ENCODE results near the gene CLDN6. TPM values are rescaled to one million over a fixed set of nuclear protein-coding genes. Genes with fewer than 3 reads are reported as not detected.

Gene CLDN6
- total and polyA plus RNA-seq, 9 of the 15 experiments (the other 6 are each of a cell fraction or from before 2014, with no cell fraction given): 0.22 to 0.75 (median 0.38) TPM; not detected in 3

GRCh38 chr16:3063625-3064386, 45.8 kb upstream of the CLDN6 start (continued):
- no peak for TF ChIP-seq MAX (CRISPR knock-in tag; IDR thresholded peaks at IDR 0.05)
- peak; percentile 88 for TF ChIP-seq CEBPG (CRISPR knock-in tag; IDR thresholded peaks at IDR 0.05)
- TF ChIP-seq CEBPG (tag; conservative IDR thresholded peaks at IDR 0.05 in 1 of 2, IDR thresholded peaks at IDR 0.05 in 1 of 2): peak; percentile 43 to 92

DNA sequence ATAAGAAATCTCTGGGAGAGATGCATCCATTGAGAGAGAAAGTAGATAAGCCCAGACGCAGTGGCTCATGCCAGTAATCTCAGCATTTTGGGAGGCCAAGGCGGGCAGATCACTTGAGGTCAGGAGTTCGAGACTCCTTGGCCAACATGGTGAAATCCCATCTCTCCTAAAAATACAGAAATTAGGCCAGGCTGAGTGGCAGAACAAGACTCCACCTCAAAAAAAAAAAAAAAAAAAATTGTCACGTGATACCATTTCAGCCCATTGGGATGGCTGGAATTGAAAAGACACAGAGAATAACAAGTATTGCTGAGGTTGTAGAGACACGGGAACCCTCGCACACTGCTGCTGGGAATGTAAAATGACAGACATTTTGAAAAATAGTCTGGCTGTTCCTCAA, 44.6 kb upstream of the CLDN6 start:
- Histone ChIP-seq H3K27me3 (ENCODE audit: control insufficient read depth in 2 of 2, insufficient read depth in 2 of 2, low read length in 2 of 2) (no peaks in the 10 kb centered on the region), H3K36me3 (ENCODE audit: control insufficient read depth, insufficient read depth, low read length) (no peaks in the 10 kb centered on the region), H3K9me1 (ENCODE audit: control insufficient read depth, insufficient read depth, low read length) (peaks cover 4% of the 10 kb centered on the region), H3K4me3 (no peak overlapping the region), H3K79me2 (ENCODE audit: control insufficient read depth, insufficient read depth, low read length) (peaks cover 2% of the 10 kb centered on the region; the same call in 2 of the 3 replicates), H3K9ac (ENCODE audit: insufficient read depth in 1 of 2, low read depth in 2 of 2, low read length in 2 of 2) (no peak overlapping the region), H4K20me1 (replicated peaks; ENCODE audit: control insufficient read depth, insufficient read depth, low read length) (no peaks in the 10 kb centered on the region), H2AFZ (ENCODE audit: low read depth, low read length) (no peak overlapping the region), H3K4me1 (replicated peaks in 1 of 2; ENCODE audit: control insufficient read depth in 2 of 2, insufficient read depth in 2 of 2, low read length in 2 of 2) (peaks cover 8 to 45% of the 10 kb centered on the region in 2 experiments), H3K4me2 (ENCODE audit: insufficient read depth, low read length) (no peak overlapping the region), H3K27ac (ENCODE audit: extremely low read depth, low read depth, low read length) (no peak overlapping the region), H3K9me3 (replicated peaks; ENCODE audit: control insufficient read depth, insufficient read depth, low read depth, low read length) (no peaks in the 10 kb centered on the region)
- ATAC-seq: no peak
- DNase-seq (ENCODE audit: extremely low read depth in 1 of 4, low spot score in 3 of 4): peak in 1 of 4 experiments; percentile 19
- WGBS (ENCODE audit: insufficient coverage, low coverage, missing lambda C conversion rate): 41% methylated on average over 6 of the region's 6 CpGs
- no peak for FAIRE-seq
- no TSS peak for BruUV-seq (replicated peaks)
- intact Hi-C loops (cut with micrococcal nuclease) (no loop called here), in situ Hi-C loops (cut with MboI) (no loop called here)
- ChIA-PET CTCF (ENCODE audit: low intra/inter-chr PET ratio) (no interaction called here), POLR2A (interaction anchor here (0.5 kb wide), 1 partner anchor 11 kb away, joined by 3 read pairs; no protein-coding TSS in a partner anchor)
- TF ChIP-seq GMEB1 (CRISPR knock-in tag; IDR thresholded peaks at IDR 0.05) (no peak), ZNF384 (IDR thresholded peaks at IDR 0.05; ENCODE audit: low read depth, low read length) (peak; percentile 69), FOXK2 (conservative IDR thresholded peaks at IDR 0.05 in 1 of 2, IDR thresholded peaks at IDR 0.05 in 1 of 2; ENCODE audit: low read depth in 2 of 2) (no peak), TOE1 (IDR thresholded peaks at IDR 0.05; ENCODE audit: borderline replicate concordance) (peak; percentile 93), TOE1 (CRISPR knock-in tag; IDR thresholded peaks at IDR 0.05; ENCODE audit: borderline replicate concordance, low read depth) (no peak), USF1 (CRISPR knock-in tag; IDR thresholded peaks at IDR 0.05) (peak; percentile 43; the same call in 1 of the 2 replicates), USF2 (CRISPR knock-in tag; IDR thresholded peaks at IDR 0.05) (peak; percentile 21; the same call in 1 of the 2 replicates), RAD51 (IDR thresholded peaks at IDR 0.05; ENCODE audit: borderline replicate concordance, low read depth) (peak; percentile 93), CBFA2T2 (conservative IDR thresholded peaks at IDR 0.05) (peak; percentile 67), TFE3 (CRISPR knock-in tag; IDR thresholded peaks at IDR 0.05) (peak; percentile 80)

Data from K562 (cell line).